ENCODE results near the gene CNOT3.
"Not testable (repeated sequence)": the region's sequence is repeated elsewhere in the genome, so short reads cannot be mapped to it uniquely, and the experiment has no call there.

The CNOT3 gene

GRCh38 chr19:54137699-54138488, at the start of gene CNOT3:
TSS of gene CNOT3 (plus strand) at chr19:54137762. CDS start at chr19:54142979, 5,217 bp downstream.
- no peak for DNase-seq

DNA sequence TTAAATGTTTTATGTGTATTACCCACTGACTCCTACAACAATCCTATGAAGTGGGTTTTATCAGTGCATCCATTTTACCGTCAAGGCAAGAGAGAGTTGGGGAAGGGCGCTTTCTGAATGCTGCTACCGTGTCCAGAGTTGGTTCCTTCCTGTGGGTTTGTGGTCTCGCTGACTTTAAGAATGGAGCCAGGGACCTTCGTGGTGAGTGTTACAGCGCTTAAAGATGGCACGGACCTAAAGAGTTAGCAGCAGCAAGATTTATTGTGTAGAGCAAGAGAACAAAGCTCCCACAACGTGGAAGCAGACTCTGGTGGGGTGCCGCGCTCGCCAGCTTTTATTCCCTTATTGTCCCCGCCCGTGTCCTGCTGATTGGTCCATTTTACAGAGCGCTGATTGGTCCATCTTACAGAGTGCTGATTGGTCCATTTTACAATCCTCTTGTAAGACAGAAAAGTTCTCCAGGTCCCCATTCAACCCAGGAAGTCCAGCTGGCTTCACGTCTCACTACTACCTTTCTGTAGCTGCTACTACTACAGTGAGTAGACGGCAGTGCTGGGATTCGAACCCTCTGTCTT, 43.0 kb upstream of the CNOT3 start:
- DNase-seq, result no peak

DNA sequence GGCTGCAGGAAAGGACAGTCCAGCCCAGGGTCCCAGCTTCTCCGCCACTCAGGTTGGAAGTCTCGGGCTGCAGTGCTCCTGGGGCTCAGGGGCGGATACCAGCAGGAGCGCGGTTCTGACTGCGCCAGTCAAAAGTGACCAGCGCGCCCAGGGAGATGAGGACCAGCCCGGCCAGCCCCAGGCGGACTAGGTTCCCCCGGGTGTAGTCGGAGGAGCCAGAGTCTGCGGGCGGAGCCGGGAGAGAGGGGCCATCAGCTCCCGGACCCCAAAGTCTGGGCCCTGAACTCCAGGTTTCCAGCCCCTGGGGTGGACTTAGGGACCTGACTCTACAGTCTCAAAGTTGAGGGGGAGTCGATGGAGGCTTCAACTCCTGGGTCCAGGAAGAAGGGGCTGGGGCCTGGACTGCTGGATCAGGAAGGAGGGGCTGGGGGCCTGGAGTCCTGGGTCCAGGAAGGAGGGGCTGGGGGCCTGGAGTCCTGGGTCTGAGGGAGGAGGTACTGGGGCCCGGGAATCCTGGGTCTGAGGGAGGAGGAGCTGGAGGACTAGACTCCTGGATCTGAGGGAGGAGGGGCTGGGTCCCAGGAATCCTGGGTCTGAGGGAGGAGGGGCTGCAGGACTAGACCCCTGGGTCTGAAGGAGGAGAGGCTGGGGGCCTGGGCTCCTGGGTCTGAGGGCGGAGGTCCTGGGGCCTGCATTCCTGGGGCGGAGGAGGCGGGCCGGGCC, 42.3 kb upstream of the CNOT3 start:
- DNase-seq, result no peak

- DNase-seq, result peak; percentile 52
These were observed 41.5 kb upstream of the CNOT3 start for GRCh38 chr19:54095859-54096616.

DNA sequence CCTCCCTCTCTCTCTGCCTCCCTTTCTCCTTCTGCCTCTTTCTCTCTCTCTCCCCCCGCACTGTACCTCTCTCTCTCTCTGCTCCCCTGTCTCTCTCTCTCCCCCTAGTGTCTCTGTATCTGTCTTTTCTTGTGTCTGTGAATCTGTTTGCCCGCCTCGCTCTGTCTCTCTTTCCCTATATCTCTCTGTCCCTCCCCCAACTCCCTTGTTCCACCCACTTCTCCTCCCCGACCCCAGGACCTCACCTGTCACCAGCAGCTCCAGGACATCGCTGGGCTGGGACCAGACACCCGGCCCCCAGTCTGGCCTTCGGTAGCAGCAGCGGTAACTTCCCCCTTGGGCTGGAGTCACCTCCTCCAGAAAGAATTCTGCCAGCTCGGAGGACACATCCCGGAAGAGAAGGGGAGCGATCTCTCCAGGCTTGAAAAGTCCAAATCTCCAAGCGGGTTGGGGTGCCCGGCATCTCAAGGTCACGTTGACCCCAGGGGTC, 40.9 kb upstream of the CNOT3 start:
- peak; percentile 34 for DNase-seq

- peak; percentile 72 for DNase-seq
These were observed 38.2 kb upstream of the CNOT3 start for GRCh38 chr19:54099190-54099902.

DNA sequence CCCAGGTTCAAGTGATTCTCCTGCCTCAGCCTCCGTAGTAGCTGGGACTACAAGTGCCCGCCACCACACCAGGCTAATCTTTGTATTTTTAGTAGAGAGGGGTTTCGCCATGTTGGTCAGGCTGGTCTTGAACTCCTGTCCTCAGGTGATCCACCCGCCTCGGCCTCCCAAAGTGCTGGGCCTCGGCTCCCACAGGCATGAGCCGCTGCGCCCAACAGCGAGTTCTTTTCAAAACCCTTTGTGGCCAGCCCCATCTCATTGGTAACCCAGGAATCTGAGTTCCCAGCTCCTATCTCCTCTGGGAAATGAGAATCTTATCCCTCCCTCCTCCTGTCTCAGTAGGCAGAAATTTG, 37.7 kb upstream of the CNOT3 start:
- DNase-seq, result not testable (repeated sequence)

DNA sequence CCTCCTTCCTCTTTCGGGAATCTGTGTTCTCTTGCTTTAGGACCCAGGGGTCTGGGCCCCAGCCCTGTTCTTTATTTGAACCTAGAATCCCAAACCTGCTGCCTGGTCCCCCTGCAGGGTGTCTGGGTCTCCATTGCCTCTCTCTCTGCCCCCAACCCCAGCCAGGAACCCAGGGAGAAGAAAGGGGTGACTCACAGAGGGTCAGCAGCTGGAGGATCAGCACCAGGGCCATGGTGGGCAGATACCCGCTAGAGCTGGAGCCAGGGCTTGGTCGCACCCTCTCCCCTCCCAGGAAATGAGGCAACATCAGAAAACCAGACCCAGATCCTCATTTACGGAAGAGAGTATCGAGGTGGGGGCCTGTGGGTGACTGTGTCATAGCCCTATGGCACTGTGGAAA, 37.0 kb upstream of the CNOT3 start, which contains the start of gene OSCAR:
Gene OSCAR (minus strand): TSS at position 243 of the 400 bp plus-strand sequence. CDS start 11 bp downstream, at position 232.
- peak; percentile 94 for DNase-seq

DNA sequence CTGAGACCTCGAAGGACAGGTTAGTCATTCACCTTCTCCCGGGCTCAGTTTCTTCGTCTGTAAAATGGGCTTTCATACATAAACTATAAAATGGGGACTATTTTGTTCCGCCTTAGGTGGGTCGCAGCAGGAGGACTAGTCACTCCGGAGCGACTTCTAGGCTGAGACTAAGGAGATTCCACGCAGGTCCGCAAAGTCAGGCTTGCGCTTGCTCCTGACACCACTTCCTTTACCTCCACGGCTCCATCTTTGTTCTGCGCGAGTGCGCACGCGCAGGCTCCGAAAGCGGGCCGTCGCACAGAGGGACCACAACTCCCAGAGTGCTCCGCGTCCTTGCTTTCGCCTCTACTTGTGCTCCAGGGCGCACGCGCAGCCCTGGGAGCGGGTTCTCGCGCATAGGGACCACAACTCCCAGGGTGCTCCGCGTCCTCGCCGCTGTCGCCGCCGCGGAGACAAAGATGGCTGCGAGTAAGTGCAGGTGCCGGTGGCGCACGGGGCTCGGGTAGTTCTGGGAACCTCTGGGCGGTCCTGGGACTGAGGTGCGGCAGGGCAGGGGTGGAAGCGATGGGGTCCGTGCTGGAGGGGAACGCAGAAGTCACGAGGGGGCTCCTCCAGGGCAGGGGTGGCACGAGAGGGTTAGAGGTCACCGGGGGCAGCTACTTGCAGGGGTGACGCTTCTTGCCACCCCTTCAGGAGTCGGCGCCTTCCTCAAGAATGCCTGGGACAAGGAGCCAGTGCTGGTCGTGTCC, 35.0 kb upstream of the CNOT3 start, which contains the start of gene NDUFA3:
Gene NDUFA3 (plus strand): TSS at position 435 of the 749 bp plus-strand sequence. CDS start 24 bp downstream, at position 459.
- peak; percentile 99 for DNase-seq

GRCh38 chr19:54104998-54105715, 32.4 kb upstream of the CNOT3 start:
- DNase-seq, result no peak

GRCh38 chr19:54105796-54106195, 31.8 kb upstream of the CNOT3 start:
- no peak for DNase-seq

DNA sequence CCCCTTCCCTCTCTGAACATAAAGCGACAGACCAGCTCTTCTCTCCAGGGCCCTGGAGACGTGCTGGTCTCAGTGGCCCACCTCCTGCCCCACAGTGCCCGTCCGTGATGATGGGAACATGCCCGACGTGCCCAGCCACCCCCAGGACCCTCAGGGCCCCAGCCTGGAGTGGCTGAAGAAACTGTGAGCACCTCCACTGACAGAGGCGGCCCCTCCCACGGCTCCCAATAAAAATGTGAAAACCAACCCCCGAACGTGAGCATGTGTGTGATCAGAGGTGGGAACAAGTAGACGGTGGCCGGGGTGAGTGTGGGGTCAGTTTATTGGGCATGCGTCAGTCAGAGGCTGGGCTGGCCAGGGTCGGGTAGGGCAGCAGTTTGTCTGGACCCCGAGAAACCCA, 30.8 kb upstream of the CNOT3 start:
- DNase-seq, result no peak

DNA sequence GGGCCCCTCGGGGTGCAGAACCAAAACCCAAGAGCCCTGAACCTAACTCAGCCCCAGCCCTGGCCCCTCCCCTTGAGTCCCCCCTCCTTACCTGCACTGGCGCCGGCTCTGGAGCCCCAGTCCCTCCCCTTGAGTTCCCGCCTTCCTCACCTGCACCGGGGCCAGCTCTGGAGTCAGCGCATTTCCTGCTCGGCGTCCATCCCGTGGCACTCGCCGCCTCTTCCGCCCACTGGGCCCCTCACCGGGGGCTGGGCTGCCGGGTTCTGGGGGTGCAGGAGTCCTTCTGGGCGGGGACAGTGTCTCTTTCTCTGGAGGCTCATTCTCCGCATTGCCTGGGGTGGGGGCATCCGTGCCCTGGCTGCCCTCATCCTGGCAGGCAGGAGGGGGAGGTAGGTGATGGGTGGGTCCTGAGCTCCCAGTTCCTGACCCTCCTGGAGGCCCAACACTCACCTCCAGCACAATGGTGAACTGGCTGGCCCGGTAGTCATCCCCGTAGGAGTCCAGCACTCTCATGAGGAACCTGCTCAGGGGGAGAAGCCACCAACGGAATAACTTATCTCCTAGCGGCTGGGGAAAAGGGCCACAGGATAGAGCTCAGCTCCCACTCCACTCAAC, 29.6 kb upstream of the CNOT3 start:
- no peak for DNase-seq

GRCh38 chr19:54108496-54108895, 29.1 kb upstream of the CNOT3 start:
- no peak for DNase-seq

GRCh38 chr19:54109651-54110050, 27.9 kb upstream of the CNOT3 start:
- no peak for DNase-seq

DNA sequence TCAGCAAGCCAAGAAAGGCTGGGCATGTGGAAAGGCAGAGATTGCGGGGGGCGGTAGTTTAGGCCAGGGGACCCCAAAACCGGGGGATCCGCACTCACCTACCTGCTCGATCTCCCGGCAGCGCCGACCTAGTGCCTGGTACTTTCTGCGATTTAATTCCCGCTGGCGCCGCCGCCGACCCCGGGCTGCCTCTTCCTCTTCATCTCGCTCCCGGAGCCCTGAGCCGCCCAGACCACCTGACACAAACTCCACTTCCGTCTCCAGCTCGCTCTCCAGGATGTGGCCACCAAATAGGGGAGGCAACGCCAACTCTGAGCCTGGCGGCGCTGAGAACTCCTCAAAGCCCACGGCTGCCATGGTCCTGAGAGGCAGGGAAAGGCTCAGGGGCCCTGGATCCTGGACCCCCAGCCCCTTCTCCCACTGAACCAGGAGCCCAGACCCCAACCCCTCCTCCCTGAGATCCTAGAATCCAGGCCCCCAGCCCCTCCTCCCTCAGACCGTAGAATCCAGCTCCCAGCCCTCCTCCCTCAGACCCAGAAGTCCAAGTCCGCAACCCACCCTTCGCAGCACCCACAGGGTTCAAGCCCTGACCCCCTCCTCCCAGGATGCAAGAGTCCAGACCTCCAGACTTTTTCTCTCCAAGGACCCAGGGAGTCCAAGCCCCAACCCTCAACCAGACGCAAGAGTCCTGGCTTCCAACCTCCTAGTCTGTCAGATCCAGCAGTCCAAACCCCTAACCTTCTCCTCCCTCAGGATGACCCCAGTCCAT, 23.0 kb upstream of the CNOT3 start:
- DNase-seq, result peak; percentile 70

GRCh38 chr19:54115109-54116063, 22.2 kb upstream of the CNOT3 start, which contains the start of the genes PRPF31 and TFPT:
TSS of gene PRPF31 (plus strand) at chr19:54115754. CDS start at chr19:54118279, 2,525 bp downstream.
TSS of gene TFPT (minus strand) at chr19:54115657. CDS start at chr19:54115269, 388 bp downstream.
- DNase-seq, result peak; percentile 99

- no peak for DNase-seq
These were observed 16.3 kb upstream of the CNOT3 start for GRCh38 chr19:54121259-54121658.

Measured in suppressor macrophage treated with lipopolysaccharide for 4 hours (primary cell).